22Rv1 (cell line): Measurements from ENCODE around the gene BIRC7.

ENCODE experiments used
- H3K27ac ChIP-seq: fragments of 450-650 bp; 2 replicates; pipeline ENCODE4 v1.5.1; 2017
- CTCF ChIP-seq: fragments of 450-650 bp; IDR thresholded peaks from 2 replicates; pipeline ENCODE4 v1.5.1; 2017; ENCODE audit warnings: mild to moderate bottlenecking
- ZFX ChIP-seq: fragments of 450-650 bp; IDR thresholded peaks from 2 replicates; pipeline ENCODE4 v1.6.1; 2017; ENCODE audit warnings: antibody characterized with exemption, borderline replicate concordance

BIRC7 gene

GRCh38 chr20:63196768-63197470 lies 38.8 kb upstream of the BIRC7 start:
- TF ChIP-seq CTCF (no peak), ZFX (no peak)
- no peak overlapping the region for H3K27ac ChIP-seq

GRCh38 chr20:63198606-63199005 lies 37.1 kb upstream of the BIRC7 start:
- H3K27ac ChIP-seq: no peak overlapping the region
- TF ChIP-seq CTCF: no peak
- TF ChIP-seq ZFX: no peak

GRCh38 chr20:63202021-63202420 lies 33.7 kb upstream of the BIRC7 start:
- TF ChIP-seq ZFX: no peak
- TF ChIP-seq CTCF: no peak
- H3K27ac ChIP-seq: no peak overlapping the region

GRCh38 chr20:63202811-63203526 lies 32.7 kb upstream of the BIRC7 start:
- no peak overlapping the region for H3K27ac ChIP-seq
- TF ChIP-seq CTCF: no peak
- TF ChIP-seq ZFX: no peak

- no peak overlapping the region for H3K27ac ChIP-seq
- TF ChIP-seq CTCF: no peak
- no peak for TF ChIP-seq ZFX
Observed at GRCh38 chr20:63204362-63204761, 31.3 kb upstream of the BIRC7 start.

GRCh38 chr20:63205896-63206295 lies 29.8 kb upstream of the BIRC7 start:
- TF ChIP-seq ZFX (no peak), CTCF (no peak)
- H3K27ac ChIP-seq: no peak overlapping the region

- H3K27ac ChIP-seq: no peak overlapping the region
- no peak for TF ChIP-seq CTCF
- TF ChIP-seq ZFX: no peak
Observed at GRCh38 chr20:63206878-63207277, 28.8 kb upstream of the BIRC7 start.
